ENCODE measurements around the gene TRIM62. TPM values are rescaled to one million over a fixed set of nuclear protein-coding genes. Genes with fewer than 3 reads are reported as not detected.

Gene TRIM62
- 3.0 and 5.2 TPM in 2 replicates for polyA plus RNA-seq (2011; rRNA removed)
- polyA minus RNA-seq (2011; rRNA and poly(A)+ RNA removed), result 2.4 and 7.2 TPM in 2 replicates

DNA sequence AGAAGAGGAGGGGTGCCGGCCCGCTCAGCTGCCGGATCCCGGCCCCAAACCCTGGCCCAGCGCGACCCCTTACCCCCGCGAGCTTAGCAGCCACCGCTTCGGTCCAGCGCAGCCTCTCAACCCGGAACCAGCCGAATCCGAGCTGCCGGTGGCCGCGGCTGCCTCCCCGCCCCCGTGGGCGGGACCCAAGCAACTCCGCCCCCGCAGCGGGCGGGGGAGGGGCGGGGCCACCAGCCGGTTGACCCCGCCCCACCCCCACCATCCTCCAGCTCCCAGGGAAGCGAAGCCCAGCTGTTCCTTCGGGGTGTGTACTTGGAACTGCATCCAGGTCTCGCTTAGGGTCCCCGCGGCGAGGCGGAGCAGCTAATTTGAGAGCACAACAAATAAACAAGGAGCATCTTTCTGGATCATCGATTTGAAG is at the start of gene TRIM62:
Gene TRIM62, minus strand, starts transcription at position 123 of the 421 bp plus-strand sequence. CDS start 611 bp downstream, outside the sequence.
- ChIA-PET CTCF (interaction anchor here (0.6 to 1.8 kb wide), 7 partner anchors 9 to 128 kb away, joined by 3 to 8 read pairs (median 3); no protein-coding TSS in a partner anchor), POLR2A (no interaction called here)
- peak; percentile 35 for DNase-seq (ENCODE audit: low read depth)

GRCh38 chr1:33231166-33231565 is 49.3 kb upstream of the TRIM62 start:
- no peak for TF ChIP-seq CTCF (IDR thresholded peaks at IDR 0.05; ENCODE audit: insufficient read depth, low read depth, low read length)
- CTCF ChIA-PET, result no interaction called here
- no peak for DNase-seq (ENCODE audit: low read depth)
- Histone ChIP-seq H3K27me3 (ENCODE audit: control insufficient read depth, insufficient read depth, low read length) (peaks cover 7% of the 10 kb centered on the region; the same call in 1 of the 2 replicates), H3K36me3 (ENCODE audit: control insufficient read depth, insufficient read depth, low read length) (no peaks in the 10 kb centered on the region), H3K4me3 (ENCODE audit: low read depth, low read length) (no peak overlapping the region)
- POLR2A ChIA-PET, result no interaction called here

More for the DNA sequence above, at the start of gene TRIM62:
- Histone ChIP-seq H3K4me3 (ENCODE audit: low read depth, low read length) (peak within 1 kb of the TSS; percentile 70), H3K27me3 (ENCODE audit: control insufficient read depth, insufficient read depth, low read length) (peaks cover 2% of the 10 kb centered on the region; the same call in 1 of the 2 replicates), H3K36me3 (ENCODE audit: control insufficient read depth, insufficient read depth, low read length) (no peaks in the 10 kb centered on the region)
- no peak for TF ChIP-seq CTCF (IDR thresholded peaks at IDR 0.05; ENCODE audit: insufficient read depth, low read depth, low read length)

GRCh38 chr1:33228935-33229487 is 47.2 kb upstream of the TRIM62 start:
- H3K36me3 ChIP-seq (ENCODE audit: control insufficient read depth, insufficient read depth, low read length), result no peaks in the 10 kb centered on the region
- POLR2A ChIA-PET, result interaction anchor here (0.6 kb wide), 4 partner anchors 75 to 307 kb away, joined by 3 to 7 read pairs (median 6); no protein-coding TSS in a partner anchor
- CTCF ChIA-PET, result interaction anchor here (1.2 to 1.5 kb wide), 4 partner anchors 9 to 139 kb away, joined by 3 to 4 read pairs (median 3); no protein-coding TSS in a partner anchor

DNA sequence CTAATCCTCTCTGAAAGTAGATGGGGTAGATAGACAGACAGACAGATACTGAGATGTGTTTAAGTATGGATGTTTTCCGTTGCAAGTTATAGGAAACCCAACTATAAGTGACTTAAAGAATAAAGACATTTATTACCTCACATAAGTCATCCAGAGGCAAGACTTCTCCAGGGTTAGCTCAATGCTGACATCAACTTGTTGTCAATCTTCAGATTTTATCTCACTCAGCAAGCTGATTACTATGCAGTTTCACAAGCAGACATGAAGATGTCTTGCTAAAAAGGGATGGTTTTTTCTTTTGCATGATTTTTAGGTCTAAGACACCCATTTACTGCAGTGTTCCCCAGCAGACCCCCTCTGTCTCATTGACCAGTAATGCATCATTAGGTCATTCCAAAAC is 43.7 kb upstream of the TRIM62 start:
- ChIA-PET CTCF (interaction anchor here (1.1 kb wide), 1 partner anchor 44 kb away, joined by 3 read pairs; the partner anchor contains the start of gene TRIM62), POLR2A (no interaction called here)
- no peak for TF ChIP-seq CTCF (IDR thresholded peaks at IDR 0.05; ENCODE audit: insufficient read depth, low read depth, low read length)
- H3K4me3 ChIP-seq (ENCODE audit: low read depth, low read length), result no peak overlapping the region
- H3K27me3 ChIP-seq (ENCODE audit: control insufficient read depth, insufficient read depth, low read length), result peaks cover 5% of the 10 kb centered on the region; the same call in 1 of the 2 replicates
- no peak for DNase-seq (ENCODE audit: low read depth)
- no peaks in the 10 kb centered on the region for H3K36me3 ChIP-seq (ENCODE audit: control insufficient read depth, insufficient read depth, low read length)

More at GRCh38 chr1:33228935-33229487, 47.2 kb upstream of the TRIM62 start:
- no peak for TF ChIP-seq CTCF (IDR thresholded peaks at IDR 0.05; ENCODE audit: insufficient read depth, low read depth, low read length)
- Histone ChIP-seq H3K4me3 (ENCODE audit: low read depth, low read length) (no peak overlapping the region), H3K27me3 (ENCODE audit: control insufficient read depth, insufficient read depth, low read length) (peaks cover 7% of the 10 kb centered on the region; the same call in 1 of the 2 replicates)
- peak; percentile 60 for DNase-seq (ENCODE audit: low read depth)

- H3K4me3 ChIP-seq (ENCODE audit: low read depth, low read length), result no peak overlapping the region
- no peak for TF ChIP-seq CTCF (IDR thresholded peaks at IDR 0.05; ENCODE audit: insufficient read depth, low read depth, low read length)
- peaks cover 5% of the 10 kb centered on the region; the same call in 1 of the 2 replicates for H3K27me3 ChIP-seq (ENCODE audit: control insufficient read depth, insufficient read depth, low read length)
- ChIA-PET POLR2A (no interaction called here), CTCF (interaction anchor here (1.2 kb wide), 1 partner anchor 231 kb away, joined by 5 read pairs; no protein-coding TSS in a partner anchor)
- H3K36me3 ChIP-seq (ENCODE audit: control insufficient read depth, insufficient read depth, low read length), result no peaks in the 10 kb centered on the region
- DNase-seq (ENCODE audit: low read depth), result no peak
Observed at GRCh38 chr1:33224166-33224707, 42.4 kb upstream of the TRIM62 start.

Measured in BJ (cell line).